Lower lobe of right lung (tissue), 2 donors: ENCODE results near the gene PRPF38B. TPM values are rescaled to one million over a fixed set of nuclear protein-coding genes. Genes with fewer than 3 reads are reported as not detected.

ENCODE experiments used
- ATAC-seq, 2 donors: fragments of 200-7000 bp; cut with Tn5 transposase; one replicate each; pipeline ENCODE4 v1.9.1; 2020 to 2022; ENCODE audit warnings: mild to moderate bottlenecking in 2 of 2, moderate library complexity in 2 of 2
- DNase-seq: peaks from one replicate; pipeline ENCODE4 v3.0.0-alpha.2; 2020
- H3K27ac ChIP-seq: fragments of 200-600 bp; one replicate; pipeline ENCODE4 v1.8.0; 2022
- H3K27me3 ChIP-seq: fragments of 200-600 bp; one replicate; pipeline ENCODE4 v1.8.0; 2022; ENCODE audit warnings: low read depth
- H3K36me3 ChIP-seq: fragments of 200-600 bp; one replicate; pipeline ENCODE4 v1.8.0; 2022; ENCODE audit warnings: mild to moderate bottlenecking
- H3K4me1 ChIP-seq: fragments of 200-600 bp; one replicate; pipeline ENCODE4 v1.8.0; 2022
- H3K4me3 ChIP-seq: fragments of 200-600 bp; one replicate; pipeline ENCODE4 v1.8.0; 2022; ENCODE audit warnings: mild to moderate bottlenecking
- H3K9me3 ChIP-seq: fragments of 200-600 bp; one replicate; pipeline ENCODE4 v1.8.0; 2022
- CTCF ChIP-seq: fragments of 200-600 bp; IDR thresholded peaks from one replicate; pipeline ENCODE4 v1.8.0; 2022; ENCODE audit warnings: antibody characterized with exemption, mild to moderate bottlenecking
- intact Hi-C: fragments of 100-400 bp; cut with DNase I; formaldehyde crosslinking; loops from one replicate; pipeline ENCODE4 v1.11.0; 2022
- total RNA-seq: library from RNA; stranded (reverse); fragmentation: NEBNext Ultra II Directional; extraction: Animal tissue kit (Norgen Biotek cat#: 25700); gene quantifications from one replicate; pipeline ENCODE4 v1.2.1, GENCODE V29; 2021
- donor health status: DM: no; HTN: yes; CAD: no; lungs with severe emphysema.

PRPF38B gene
- total RNA-seq, 1 donor from 2014 or later, result 41.0 TPM

- Histone ChIP-seq H3K4me1 (no peaks in the 10 kb centered on the region), H3K27me3 (peaks cover 3% of the 10 kb centered on the region), H3K27ac (no peak overlapping the region), H3K4me3 (no peak overlapping the region), H3K9me3 (no peaks in the 10 kb centered on the region), H3K36me3 (no peaks in the 10 kb centered on the region)
- no peak for DNase-seq
- intact Hi-C loops, result no loop called here
- TF ChIP-seq CTCF, result no peak
- ATAC-seq, result no peak
These were observed 25.7 kb downstream of the PRPF38B start for GRCh38 chr1:108717774-108718316.

- ATAC-seq (no peak), DNase-seq (no peak)
- Histone ChIP-seq H3K9me3 (no peaks in the 10 kb centered on the region), H3K4me3 (no peak overlapping the region), H3K27ac (no peak overlapping the region), H3K4me1 (no peaks in the 10 kb centered on the region), H3K36me3 (no peaks in the 10 kb centered on the region), H3K27me3 (peaks cover 3% of the 10 kb centered on the region)
- no peak for TF ChIP-seq CTCF
- intact Hi-C loops, result no loop called here
These were observed 27.0 kb downstream of the PRPF38B start for GRCh38 chr1:108718927-108719655.

- H3K36me3 ChIP-seq, result no peaks in the 10 kb centered on the region
- peaks cover 3% of the 10 kb centered on the region for H3K27me3 ChIP-seq
- no peak overlapping the region for H3K4me3 ChIP-seq
- no peaks in the 10 kb centered on the region for H3K9me3 ChIP-seq
- no peak for TF ChIP-seq CTCF
- intact Hi-C loops, result no loop called here
- DNase-seq (no peak), ATAC-seq (no peak)
- H3K27ac ChIP-seq, result no peak overlapping the region
- no peaks in the 10 kb centered on the region for H3K4me1 ChIP-seq
These were observed 27.7 kb downstream of the PRPF38B start for GRCh38 chr1:108719656-108720435.

- intact Hi-C loops, result no loop called here
- TF ChIP-seq CTCF, result no peak
These were observed 30.2 kb downstream of the PRPF38B start for GRCh38 chr1:108722292-108722691.

GRCh38 chr1:108725906-108726305 lies 33.8 kb downstream of the PRPF38B start:
- Histone ChIP-seq H3K4me3 (no peak overlapping the region), H3K27me3 (no peaks in the 10 kb centered on the region), H3K27ac (no peak overlapping the region), H3K4me1 (no peaks in the 10 kb centered on the region), H3K36me3 (no peaks in the 10 kb centered on the region), H3K9me3 (no peaks in the 10 kb centered on the region)
- DNase-seq, result no peak
- intact Hi-C loops, result no loop called here
- TF ChIP-seq CTCF, result no peak
- no peak for ATAC-seq

More at GRCh38 chr1:108722292-108722691, 30.2 kb downstream of the PRPF38B start:
- H3K4me3 ChIP-seq, result no peak overlapping the region
- no peaks in the 10 kb centered on the region for H3K27me3 ChIP-seq
- ATAC-seq, result no peak
- H3K27ac ChIP-seq, result no peak overlapping the region
- H3K4me1 ChIP-seq, result no peaks in the 10 kb centered on the region
- H3K9me3 ChIP-seq, result no peaks in the 10 kb centered on the region
- DNase-seq, result no peak
- no peaks in the 10 kb centered on the region for H3K36me3 ChIP-seq
